Renal cortical epithelial cell (primary cell): ENCODE results near the gene BLCAP. TPM values are rescaled to one million over a fixed set of nuclear protein-coding genes. Genes with fewer than 3 reads are reported as not detected.
"Not testable (repeated sequence)": the region's sequence is repeated elsewhere in the genome, so short reads cannot be mapped to it uniquely, and the experiment has no call there.

ENCODE experiments used
- DNase-seq: peaks from one replicate; pipeline ENCODE4 v3.0.0-alpha.2; 2011; ENCODE audit warnings: low read depth
- total RNA-seq: library from RNA; depleted of rRNA; stranded (reverse); fragments of >200 nt; gene quantifications from 2 replicates; pipeline ENCODE4 v1.2.3, GENCODE V29; 2014

BLCAP gene
- total RNA-seq, 1 donor from 2014 or later = 43.4 TPM

- no peak for DNase-seq
Observed at GRCh38 chr20:37484331-37484730, 43.3 kb downstream of the BLCAP start.

DNA sequence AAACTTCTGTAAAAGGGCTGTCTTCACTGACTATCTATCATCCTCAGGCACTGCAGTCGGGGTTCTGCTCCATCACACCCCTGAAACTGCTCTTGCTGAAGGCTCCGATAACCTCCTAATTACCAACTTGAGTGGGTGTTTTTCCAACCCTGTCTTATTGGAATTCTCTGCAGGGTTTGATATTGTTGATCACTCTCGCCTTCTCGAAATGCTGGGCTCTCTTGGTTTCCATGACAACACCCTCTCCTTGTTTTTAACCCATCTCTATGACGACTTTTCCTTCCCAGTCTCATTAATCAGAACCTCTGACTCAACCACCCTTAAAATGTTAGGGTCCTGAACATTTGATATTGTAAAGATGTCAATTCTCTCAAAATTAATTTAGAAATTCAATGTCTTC lies 46.1 kb downstream of the BLCAP start:
- DNase-seq = no peak

DNA sequence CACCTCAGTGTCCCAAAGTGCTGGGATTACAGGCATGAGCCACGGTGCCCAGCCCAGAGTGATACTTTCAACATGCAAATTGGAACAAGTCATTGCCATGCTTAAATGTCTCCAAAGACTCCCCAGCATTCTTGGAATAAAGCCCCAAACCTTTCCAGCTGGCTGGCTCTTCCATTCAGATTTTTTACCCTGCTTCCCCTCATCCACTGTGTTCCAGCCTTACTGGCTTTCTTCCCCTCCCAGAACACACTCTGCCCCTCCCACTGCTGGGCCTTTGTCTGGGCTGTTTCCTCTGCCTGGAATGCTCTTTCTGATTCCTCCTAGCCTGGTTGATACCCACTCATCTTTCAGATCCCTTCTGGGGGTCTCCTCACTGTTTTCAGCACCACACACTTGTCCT lies 46.8 kb downstream of the BLCAP start:
- DNase-seq = no peak

GRCh38 chr20:37479925-37480691 lies 47.6 kb downstream of the BLCAP start:
- no peak for DNase-seq

DNA sequence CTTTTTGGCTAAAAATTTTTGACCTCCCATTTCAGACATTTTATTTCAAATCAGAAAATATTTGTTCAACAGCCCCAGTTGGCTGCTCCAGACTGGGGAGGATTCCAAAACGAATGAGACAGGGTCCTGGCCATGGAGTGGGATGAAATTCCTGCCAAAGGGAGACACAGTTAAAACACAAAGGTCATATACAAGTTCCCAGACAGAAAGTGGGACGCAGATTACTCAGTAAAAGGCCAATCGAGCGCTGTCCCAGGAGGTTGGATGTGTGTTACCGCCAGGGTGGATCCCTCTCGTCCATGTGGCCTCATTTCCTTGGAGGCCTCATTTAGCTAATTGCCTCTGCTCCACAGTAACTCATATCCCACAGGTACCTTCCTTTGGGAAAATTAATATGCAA lies 48.4 kb downstream of the BLCAP start:
- DNase-seq = no peak

DNA sequence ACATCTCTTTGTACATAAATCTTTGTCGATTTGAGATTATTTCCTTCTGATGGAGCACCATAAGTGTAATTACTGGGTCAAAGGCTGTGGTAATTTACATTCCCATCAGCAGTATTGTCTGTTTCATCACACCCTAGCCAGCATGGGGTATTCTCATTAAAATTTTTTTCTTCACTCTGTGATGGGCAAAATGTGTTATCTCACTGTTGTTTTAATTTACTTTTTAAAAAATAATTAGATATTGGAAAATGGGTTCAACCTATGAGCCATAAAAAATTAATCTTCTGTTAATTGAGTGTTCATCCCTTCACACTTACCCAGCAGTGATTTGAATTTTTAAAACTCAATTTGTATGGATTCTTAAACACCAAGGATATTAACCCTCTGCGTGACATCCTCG lies 50.6 kb downstream of the BLCAP start:
- no peak for DNase-seq

DNA sequence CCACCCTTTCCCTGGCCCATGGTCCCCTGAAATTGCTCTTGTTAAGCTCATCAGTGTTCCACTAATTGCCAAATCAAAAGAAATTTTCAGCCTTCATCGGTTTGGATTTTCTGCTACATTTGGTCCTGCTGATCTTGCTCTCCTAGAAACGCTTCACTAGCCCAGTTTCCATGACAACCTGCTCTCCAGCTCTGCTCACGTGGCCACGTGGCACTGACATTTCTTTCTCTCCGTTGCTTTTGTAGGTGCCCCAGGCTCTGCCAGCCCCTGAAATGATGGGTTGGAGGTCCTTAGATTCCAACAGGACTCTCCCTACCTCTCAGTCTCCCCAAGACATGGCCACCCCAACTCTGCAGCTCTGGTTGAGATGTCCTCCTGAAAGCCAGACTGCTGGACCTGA lies 52.4 kb downstream of the BLCAP start:
- peak; percentile 27 for DNase-seq

DNA sequence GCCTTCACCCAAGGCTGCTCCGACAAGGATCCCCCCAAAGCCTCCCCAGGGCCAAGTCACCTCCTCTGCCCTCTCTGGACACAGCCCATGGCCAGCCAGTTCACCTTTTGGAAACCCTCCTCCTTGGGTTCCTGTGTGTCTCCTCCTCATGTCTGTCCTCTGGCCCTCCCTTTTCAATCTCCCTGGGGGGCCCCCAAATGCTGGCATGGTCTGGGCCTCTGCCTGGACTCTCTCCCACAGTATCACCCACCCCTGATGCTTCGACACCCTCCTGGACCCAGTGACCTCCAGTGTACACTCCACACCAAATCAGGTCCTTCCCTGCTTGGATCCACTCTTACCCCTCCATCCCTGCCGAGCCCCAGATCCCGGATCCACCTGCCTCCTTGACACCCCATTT lies 53.3 kb downstream of the BLCAP start:
- no peak for DNase-seq

- no peak for DNase-seq
Observed at GRCh38 chr20:37473249-37474000, 54.3 kb downstream of the BLCAP start.

GRCh38 chr20:37472435-37472834 lies 55.2 kb downstream of the BLCAP start:
- DNase-seq = not testable (repeated sequence)

DNA sequence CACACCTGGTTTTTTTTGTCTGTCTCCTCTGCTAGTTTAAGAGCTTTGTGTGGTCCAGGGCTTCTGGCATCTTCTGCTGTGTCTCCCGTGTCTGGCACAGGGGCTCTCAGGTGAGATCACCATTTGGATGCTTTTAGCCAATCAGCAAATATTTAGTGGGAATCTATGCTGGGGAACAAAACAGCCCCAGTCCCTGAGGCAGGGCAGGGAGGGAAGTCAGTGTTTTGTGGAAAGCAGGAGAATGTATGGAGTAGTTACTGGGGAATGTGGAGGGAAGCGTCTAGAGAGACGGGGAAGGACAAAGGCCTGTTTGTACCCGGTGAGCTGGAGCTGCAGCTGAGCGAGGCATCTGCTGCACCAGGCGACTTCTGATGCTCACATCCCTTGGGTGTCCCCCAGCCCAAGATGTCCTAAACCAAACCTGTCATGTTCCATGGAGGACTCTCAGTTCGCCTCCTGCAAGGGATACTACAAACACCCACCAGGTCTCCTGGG lies 55.9 kb downstream of the BLCAP start:
- no peak for DNase-seq

DNA sequence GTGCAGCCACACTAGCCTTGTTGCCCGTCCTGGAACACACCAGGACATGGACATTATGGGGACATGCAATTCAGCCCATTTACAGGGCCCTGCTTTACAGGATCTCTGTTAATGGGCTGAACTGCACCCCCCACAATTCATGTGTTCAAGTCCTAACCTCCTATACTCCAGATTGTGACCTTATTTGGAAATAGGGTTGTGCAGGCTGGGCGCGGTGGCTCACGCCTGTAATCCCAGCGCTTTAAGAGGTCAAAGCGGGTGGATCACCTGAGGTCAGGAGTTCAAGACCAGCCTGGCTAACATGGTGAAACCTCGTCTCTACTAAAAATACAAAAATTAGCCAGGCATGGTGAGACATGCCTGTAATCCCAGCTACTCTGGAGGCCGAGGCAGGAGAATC lies 57.5 kb downstream of the BLCAP start:
- DNase-seq = not testable (repeated sequence)

DNA sequence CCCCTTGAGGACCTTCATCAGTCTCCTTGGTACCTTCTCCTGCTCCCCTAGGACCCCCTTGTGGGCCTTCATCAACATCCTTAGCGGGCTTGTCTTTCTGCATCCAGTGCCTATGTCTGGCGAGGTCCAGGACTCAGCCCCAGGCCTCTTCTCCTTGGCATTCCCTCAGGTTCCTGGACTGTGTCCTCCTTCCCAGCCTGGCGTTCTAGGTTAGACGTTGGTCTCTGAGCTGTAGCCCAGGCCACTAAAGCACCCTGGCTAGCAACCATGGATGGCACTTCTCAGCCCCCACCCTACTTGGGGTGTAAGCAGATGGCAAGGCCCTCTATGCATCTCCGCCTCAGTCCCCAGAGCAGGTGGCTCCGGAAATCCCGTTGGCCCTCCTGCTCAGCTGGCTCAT lies 58.1 kb downstream of the BLCAP start:
- no peak for DNase-seq

- no peak for DNase-seq
Observed at GRCh38 chr20:37468886-37469285, 58.8 kb downstream of the BLCAP start.

Other genes starting within 250 kb of the BLCAP start
- 18.6 and 33.1 TPM in 2 replicates for gene MANBAL, start 238.2 kb downstream of the BLCAP start, total RNA-seq
- gene SRC, start 181.7 kb downstream of the BLCAP start, total RNA-seq = 36.6 and 58.6 TPM in 2 replicates
- 0.35 and 1.4 TPM in 2 replicates for gene NNAT, start 6.6 kb downstream of the BLCAP start, total RNA-seq
- gene CTNNBL1, start 166.2 kb upstream of the BLCAP start, total RNA-seq = 28.8 and 29.4 TPM in 2 replicates